CD1c-positive myeloid dendritic cell (primary cell): Measurements from ENCODE around the gene BTBD19.
"Not testable (repeated sequence)": the region's sequence is repeated elsewhere in the genome, so short reads cannot be mapped to it uniquely, and the experiment has no call there.

Source experiments
- DNase-seq: peaks from one replicate; pipeline ENCODE4 v3.0.0-alpha.2; 2016; ENCODE audit errors: extremely low spot score

BTBD19 gene

DNA sequence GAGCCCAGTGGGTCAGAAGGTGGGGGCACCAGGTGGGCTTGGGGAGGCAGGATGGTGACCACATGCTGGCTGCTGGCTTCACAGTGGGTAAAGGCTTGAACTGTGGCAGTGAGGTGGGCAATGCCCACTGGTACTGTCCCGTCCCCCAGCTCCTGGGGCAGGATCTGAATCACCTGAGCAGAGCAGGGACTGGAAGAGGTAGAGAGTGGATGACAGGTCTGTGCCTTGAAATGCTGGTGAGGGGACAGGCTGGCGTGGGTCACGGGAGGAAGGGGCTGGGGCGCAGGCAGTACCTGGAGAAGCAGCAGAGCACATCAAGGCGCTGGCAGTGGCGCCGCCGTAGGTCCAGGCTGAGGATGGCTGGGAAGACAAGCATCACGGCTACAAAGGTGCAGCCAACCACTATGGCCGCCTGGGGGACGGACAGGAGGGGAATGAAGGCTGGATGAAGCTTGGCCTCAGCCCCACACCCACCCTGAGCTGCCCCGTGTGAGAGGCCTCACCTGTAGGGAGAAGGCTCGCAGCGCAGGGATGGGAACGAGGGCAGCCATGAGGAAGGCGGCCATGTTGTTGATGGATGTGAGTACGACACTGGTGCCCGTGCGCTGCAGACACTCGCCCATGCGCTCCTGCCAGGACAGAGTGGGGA lies 19.8 kb downstream of the BTBD19 start:
- no peak for DNase-seq

DNA sequence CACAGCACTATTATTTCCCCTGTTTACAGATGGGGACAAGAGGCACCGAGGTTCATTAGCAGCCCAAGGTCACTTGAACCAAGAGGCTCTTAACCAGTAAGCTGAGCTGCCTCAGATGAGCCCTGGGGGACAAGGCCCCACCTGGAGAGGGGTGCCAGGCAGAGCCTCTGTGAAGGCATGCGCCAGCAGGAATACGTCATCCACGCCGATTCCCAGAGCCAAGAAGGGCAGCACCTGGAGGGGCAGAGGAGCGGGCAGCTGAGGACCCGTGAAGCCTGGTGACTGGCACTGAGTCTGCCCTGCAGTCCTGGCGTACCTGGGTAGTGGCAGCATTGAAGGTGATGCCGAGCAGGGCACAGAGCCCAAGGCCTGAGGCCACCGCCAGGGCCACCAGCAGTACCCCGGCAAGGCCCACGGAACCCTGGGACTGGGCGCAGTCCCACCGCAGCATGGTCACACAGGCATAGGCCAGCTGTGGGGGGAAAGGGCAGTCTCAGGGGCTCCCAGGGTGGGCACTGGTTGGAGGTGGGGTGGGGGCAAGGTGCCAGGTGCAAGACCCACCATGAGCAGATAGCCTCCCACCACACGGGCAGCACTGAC lies 20.6 kb downstream of the BTBD19 start:
- no peak for DNase-seq

DNA sequence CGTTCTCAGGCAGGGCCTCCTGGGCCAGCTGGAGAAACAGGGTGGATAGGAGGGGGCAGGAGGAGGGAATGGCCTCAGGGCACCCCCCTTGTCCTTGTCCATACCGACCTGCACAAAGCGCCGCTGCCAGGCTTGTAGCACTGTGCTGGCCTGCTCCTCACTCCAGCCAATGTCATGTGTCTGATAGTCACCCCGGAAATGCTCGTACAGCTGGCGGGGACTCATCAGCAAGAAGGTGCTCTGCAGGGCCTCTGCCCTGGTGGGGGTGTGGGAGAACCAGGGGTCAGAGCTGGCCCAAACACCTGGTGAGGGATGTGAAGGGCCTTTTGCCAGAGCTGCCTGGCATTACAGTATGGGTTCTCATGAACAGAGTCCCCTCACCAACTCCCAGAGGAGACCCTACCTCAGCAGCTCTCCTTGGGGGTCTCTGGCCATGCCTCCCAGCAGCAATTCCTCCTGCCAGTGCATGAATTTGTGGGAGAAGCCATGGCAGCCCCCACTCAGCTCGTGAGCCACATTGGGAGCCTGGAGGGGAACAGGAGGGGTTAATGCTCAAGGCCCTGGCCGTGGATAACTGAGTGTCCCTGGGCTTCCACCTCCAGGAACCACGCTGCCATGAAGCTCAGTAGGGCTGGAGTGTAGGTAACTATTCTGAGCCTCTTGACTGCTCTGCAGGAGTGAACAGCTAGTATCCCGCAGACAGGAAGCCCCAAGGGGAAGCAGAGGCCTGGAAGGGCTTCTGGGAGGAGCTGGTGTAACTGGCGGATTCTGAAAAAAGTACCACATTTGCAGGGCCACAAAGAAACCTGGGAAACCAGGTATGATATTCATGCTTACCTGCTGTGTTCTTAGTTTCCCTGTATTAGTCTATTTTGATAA lies 21.4 kb downstream of the BTBD19 start:
- DNase-seq = peak; percentile 30

DNA sequence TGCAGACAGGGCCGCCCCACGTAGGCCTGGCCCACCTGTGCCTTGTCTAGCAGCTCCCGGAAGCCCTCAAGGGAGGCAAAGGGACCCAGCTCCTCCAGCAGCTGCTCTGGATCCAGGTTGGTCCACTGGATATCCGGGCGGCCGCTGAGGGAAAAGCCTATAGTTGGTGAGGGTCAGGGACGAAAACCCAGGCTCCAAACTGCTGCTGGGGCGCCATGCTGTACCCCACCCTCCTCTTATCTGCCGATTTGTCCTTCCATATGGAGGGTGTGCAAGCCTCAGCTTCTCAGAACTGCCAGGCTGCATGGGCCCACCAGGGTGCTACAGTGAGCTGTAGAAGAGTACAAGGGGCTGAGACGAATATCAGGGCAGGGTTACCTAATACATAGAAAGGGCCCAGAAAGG lies 22.6 kb downstream of the BTBD19 start:
- DNase-seq = no peak

DNA sequence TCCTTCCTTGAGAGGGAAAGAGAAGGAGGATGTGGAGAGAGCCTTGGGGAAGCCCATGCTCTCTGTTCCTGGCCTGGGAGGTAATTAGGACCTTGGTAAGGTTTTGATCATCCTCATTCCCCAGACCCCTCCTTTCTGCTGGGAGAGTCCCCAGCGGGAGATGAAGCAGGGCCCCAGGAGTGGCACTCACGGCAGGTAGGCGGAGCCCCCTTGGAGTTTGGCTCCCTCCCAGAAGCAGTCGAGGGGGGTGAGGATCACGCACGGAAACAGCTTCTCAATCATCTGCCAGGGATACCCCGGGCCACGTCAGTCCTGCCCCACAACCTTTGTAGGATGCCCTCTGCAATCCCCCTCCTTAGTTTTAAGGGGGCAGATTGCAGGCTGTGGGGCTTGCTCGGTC lies 23.2 kb downstream of the BTBD19 start:
- DNase-seq = no peak

DNA sequence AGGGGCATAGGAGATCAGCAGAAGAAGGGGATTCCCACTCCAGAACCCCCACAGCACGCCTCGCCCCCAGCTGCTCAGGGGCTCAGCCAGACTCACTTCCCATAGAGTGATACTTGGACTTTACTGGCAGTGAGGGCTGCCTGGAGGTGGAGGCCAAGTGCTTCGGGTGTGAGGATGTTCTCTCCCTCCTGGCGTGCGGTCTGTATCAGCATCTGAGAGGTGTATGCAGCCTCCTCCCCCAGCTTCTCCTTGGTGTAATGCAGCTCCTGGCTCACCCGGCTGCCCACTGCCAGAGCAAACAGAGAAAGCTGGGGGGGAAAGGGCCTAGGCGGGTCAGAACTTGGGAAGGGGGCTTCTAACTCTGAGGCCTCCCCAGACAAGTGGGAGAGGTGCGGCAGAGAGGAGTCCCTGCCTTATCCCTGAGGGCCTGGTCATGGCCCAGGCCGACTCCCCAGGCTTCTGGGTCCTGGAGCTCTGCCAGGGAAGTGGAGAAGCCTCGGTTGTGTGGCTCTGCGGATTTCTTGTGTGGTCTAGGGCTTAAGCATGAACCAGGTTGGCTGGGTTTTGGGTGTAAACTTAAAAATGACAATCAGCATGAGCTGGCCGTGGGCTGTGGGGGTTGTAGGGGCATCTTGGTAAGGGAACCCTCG lies 23.9 kb downstream of the BTBD19 start:
- DNase-seq = no peak

DNA sequence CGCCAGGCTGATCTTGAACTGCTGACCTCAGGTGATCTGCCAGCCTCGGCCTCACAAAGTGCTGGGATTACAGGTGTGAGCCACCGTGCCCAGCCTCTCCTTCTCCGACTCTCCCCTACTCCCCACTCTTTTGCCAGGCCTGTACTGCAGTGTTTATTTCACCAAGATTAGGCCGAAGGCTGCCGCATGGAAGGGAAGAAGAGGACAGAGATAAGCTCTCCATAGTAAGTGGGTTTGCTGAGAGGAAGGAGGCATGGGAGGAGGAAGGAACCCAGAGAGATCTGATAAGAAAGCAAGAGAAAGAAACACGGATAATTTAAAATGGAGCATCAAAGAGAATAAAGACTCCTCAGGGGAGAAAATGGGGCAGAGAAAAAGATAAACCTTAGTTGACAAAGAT lies 26.0 kb downstream of the BTBD19 start:
- no peak for DNase-seq

DNA sequence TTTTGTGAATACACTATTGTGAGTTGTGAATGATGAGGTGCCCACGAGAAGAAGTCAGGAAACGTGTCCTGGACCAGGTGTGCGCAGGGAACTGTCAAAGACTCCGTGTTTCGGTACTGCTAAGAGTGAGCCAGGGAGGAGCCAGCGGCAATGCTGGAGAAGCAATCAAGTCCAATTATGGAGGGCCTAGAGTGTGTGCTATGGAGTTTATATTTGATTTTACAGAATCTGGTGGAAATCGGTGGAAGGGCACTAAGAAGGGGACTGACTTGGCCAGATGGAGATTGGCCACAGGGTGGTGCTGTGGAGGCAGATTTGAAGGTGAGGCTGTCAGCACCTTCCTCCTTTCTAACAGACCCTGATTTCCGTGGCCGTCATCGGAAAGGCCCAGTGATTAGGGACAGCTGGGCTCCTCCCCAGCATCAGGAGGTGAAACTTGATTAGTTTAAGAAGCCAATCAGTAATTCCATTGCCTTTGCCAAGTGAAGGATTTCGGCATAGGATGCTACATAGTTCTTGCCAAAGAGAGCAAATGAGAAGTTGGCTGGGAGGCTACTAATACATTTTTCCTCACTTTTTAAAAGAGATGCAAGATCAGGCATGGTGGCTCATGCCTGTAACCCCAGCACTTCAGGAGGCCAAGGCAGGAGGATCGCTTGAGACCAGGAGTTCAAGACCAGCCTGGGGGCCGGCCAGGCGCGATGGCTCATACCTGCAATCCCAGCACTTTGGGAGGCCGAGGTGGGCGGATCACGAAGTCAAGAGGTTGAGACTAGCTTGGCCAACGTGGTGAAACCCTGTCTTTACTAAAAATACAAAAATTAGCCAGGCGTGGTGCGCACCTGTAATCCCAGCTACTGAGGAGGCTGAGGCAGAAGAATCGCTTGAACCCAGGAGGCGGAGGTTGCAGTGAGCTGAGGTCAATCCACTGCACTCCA lies 27.7 kb downstream of the BTBD19 start:
- peak; percentile 85 for DNase-seq

DNA sequence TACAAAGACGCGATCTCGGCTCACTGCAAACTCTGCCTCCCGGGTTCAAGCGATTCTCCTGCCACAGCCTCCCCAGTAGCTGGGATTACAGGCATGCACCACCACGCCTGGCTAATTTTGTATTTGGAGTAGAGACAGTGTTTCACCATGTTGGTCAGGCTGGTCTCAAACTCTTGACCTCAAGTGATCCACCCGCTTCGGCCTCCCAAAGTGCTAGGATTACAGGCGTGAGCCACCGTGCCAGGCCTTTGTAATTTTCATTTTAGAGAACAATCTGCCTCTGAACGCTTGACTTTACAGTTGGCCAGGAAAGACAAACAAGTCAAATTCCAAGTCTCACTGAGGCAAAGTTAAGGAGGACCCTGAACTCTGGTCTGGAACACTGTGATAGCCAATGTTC lies 30.0 kb downstream of the BTBD19 start:
- DNase-seq = not testable (repeated sequence)

DNA sequence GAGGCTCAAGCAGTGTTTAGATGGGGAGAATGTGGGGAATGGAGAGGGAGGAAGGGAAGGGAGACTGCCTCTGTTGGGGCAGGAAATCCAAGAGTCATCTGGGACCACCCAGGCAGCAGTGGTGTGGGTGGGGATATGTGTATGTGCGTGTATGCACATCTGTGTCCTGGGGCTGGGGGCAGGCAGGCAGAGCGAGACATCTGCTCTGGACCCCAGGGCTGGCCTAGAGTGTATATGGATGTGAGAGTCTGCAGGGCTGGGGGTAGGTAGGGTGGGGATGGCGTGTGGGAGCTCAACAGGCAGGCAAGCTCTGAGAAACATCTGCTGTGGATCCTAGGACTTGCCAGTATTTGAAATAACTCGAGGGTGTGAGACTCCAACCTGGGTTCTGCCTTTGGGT lies 31.3 kb downstream of the BTBD19 start:
- no peak for DNase-seq

DNA sequence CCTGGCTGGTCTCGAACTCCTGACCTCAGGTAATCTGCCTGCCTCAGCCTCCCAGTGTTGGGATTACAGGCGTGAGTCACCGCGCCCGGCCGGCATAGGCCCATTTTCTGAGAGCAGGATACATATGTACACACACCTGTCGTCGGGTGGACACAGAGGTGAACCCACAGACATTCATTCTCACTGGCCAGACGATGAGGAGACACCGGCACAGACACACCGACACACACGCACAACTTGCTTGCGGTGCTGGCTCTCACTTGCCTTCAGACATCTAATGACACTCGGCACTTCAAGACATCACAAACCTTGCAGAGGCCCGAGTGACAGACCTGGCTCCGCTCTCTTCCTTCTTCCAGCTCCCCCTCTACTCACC lies 34.2 kb downstream of the BTBD19 start:
- no peak for DNase-seq

DNA sequence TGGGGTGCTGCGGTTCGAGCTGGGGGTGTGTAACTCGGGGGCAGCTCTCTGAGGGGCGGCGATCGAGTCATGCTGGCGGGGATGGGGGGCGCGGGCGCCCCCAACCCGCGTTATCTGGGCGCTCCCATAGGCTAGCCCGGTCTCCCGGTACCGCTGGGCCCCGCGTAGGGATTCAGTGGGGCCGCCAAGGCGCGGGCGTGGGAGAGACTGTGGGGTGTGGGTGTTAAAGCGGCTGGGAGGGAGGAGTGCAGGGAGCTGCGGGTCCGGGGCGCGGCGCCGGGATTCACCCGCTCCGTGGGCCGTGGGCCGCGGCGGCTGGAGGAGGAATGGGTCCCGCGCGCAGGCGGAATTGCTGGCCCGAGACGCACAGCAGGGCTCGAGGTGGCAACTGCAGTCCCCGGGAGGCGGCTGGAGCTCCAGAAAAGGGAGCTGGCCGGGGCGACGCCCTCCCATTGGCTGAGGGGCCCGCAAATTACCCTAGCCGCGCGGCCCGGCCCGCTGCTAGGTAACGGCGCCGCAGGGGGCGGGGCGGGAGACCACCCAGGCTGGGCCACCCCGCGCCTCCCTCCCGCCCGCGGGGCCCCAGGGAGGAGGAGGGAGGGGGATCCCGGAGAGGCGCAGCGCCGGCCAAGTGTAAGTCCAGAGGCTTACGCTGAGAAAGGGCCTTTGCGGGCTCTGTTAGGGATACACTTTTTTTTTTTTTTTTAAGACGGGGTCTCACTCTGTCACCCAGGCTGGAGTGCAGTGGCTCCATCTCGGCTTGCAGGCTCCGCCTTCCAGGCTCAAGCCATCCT lies 34.7 kb downstream of the BTBD19 start, which contains the start of gene PTCH2:
Gene PTCH2 (minus strand): TSS at position 392 of the 794 bp plus-strand sequence. CDS start 321 bp downstream, at position 71.
- peak; percentile 33 for DNase-seq

DNA sequence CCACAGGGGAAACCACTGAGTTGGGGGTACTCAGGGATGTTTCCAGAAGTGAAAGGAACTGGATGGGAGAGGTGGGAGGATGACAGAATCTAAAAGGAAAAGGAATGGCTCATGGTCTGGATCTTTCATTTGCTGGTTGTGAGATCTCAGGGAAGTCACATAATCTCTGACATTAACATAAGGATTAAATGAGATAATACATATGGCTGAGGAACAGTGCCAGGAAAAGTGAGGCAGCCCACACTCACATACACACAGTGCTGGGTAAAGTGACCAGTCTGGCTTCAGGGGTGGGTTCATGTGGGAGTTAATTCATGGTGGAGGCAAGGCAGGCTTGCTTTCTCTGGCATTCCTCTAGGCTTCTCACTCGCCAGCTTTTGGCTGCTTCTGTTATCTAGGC lies 38.7 kb downstream of the BTBD19 start:
- no peak for DNase-seq

DNA sequence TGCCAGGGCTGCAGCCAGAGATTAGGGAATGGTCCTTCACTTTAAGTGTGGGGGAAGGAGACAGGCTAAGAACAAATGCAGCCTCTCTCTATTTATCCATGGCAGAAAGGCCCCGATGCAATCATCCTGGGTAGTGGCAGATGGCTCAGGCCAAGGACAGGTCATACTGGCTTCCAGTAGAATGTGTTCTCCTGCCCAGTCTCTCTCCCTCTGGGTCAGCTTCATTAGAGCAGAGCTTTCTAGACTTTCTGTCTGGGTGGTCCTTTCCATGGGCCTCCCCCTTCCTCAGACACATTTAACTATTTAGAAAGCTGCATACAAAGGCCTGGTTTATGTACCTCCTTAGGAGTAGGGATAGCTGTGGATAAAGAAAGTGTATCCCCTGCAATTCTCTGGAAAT lies 39.5 kb downstream of the BTBD19 start:
- DNase-seq = no peak

DNA sequence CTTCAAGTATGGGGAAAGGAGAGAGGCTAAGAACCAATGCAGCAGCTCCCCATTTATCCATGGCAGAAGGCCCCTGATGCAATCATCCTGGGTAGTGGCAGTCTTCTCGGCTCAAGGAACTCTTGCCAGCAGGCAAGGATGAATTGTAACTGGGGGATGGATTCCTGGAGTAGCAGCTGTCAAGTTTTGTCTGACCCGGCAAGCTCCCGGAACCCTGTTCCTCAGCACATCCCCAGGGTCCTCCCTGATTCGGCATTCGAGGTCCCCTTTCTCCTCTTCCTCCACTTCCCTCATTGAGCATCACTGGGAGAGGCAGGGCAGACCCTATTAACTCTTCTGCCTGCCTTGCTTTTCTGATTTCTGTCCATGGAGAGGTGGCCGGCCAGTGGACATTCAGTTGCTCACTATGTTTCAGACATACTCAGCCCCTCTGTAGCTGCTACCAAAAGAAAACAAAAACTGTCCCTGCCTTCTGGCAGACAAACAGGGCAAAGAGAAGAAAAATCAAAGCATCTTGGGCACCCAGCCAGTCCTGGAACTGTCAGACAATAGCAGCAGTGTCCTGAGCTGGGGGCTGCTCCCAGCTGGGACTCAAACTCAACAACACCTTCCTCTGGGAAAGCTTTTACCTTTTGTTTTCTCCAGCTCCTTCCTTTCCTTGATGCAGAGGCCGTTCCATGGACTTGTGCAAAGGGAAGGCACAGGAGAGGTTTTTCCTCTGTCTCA lies 40.3 kb downstream of the BTBD19 start:
- DNase-seq = no peak

DNA sequence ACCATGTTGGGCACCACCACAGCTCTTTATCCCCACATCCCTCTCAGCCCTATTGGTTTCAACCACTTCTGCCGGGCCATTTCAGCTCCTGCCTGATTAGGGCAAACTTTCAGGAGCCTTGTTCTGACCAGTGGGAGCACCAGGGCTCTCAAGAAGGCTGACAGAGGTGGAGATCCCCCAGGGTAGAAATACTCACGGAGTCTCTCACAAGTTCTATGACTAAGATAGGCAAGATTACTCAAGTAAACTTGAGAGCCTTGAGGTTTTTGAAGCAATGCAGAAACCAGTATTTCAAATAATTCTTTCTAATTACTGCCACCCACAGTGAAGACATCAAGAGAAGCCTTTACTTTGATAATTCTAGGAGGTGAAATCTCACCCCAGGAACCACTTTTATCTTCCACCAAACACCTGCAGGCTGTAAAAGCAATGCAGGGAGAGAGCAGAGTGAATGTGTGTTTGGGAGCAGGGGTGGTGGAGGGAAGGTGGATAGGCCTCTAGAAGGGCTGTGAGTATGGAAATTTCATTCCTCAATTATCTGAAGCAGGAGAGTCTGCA lies 41.3 kb downstream of the BTBD19 start:
- DNase-seq = no peak

DNA sequence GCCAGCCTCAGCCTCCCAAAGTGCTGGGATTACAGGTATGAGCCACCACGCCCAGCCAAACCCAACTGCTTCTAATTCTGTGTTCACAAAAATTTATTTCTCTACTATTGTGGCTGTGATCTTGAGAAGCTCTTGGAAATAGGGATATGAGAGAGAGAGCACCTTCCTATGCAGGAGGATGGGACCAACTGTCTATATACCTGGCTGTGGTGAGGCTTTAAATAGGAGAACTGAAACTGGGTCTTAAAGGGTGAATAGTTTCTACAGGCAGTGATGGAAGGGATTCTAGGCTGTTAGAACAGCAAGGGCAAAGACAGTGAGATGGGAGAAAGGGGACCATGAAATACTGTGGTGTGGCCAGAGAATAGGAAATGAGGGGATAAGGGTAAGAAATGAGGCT lies 43.0 kb downstream of the BTBD19 start:
- DNase-seq = no peak

DNA sequence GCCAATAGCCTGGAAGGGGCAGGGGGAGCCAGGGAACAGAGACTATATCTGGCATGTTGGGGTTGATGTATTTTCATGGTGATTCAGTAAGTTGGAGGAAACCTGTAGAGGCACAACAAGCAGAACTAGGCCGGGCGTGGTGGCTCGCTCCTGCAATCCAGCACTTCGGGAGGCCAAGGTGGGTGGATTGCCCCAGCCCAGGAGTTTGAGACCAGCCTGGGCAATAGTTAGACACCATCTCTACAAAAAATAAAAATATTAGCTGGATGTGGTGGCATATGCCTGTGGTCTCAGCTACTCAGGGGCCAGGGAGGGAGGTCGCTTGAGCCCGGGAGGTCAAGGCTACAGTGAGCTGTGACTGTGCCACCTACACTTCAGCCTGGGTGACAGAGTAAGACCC lies 44.9 kb downstream of the BTBD19 start:
- DNase-seq = no peak

DNA sequence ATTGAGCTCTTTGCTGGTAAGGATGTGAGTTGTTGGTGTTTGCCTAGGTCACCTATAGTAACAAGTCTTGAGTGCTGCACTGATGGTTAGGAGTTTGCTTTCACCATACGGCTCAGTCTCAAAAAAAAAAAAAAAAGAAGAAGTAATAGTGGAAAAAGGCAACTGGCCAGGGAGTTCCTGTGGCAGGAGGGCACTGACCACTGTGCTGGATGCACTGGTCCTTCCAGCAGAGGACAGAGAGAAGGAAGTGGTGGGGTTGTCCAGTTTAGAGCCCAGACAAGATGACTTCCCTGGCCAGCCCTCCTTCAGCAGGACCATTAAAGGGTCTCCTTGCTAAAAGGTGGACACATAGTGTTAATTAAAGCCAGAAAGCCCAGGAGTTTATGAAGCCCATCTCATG lies 46.6 kb downstream of the BTBD19 start:
- DNase-seq = no peak
